GM12873 (cell line): ENCODE data around the gene TSPAN18.

Experiments
- TF ChIP-seq, protein P1 (sequence below): IDR thresholded peaks from 2 replicates; pipeline ENCODE4 v1.5.1; 2012; ENCODE audit warnings: low read depth, mild to moderate bottlenecking, moderate library complexity, low read length, control low read depth; ENCODE audit not compliant: insufficient read depth; ENCODE audit errors: missing control alignments

Gene TSPAN18

DNA sequence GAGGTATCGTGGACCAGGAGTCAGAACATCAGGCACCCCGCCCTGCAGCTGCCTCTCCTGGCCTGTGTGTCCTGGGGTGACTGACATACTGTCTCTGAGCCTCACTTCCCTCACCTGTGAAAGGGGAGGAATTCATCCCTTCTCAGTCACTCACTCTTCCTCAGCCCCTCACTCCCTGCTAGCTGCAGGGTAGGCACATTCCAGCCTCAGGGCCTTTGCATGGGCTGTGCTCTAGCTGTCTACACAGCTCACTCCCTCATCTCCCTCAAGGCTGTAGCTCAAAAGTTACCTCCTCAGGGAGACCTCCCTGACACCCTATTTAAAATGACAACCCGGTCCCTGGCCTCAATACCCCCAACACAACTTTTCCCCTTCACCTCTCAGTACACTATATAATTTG, 221.4 kb downstream of the TSPAN18 start:
- TF ChIP-seq, protein P1, sequence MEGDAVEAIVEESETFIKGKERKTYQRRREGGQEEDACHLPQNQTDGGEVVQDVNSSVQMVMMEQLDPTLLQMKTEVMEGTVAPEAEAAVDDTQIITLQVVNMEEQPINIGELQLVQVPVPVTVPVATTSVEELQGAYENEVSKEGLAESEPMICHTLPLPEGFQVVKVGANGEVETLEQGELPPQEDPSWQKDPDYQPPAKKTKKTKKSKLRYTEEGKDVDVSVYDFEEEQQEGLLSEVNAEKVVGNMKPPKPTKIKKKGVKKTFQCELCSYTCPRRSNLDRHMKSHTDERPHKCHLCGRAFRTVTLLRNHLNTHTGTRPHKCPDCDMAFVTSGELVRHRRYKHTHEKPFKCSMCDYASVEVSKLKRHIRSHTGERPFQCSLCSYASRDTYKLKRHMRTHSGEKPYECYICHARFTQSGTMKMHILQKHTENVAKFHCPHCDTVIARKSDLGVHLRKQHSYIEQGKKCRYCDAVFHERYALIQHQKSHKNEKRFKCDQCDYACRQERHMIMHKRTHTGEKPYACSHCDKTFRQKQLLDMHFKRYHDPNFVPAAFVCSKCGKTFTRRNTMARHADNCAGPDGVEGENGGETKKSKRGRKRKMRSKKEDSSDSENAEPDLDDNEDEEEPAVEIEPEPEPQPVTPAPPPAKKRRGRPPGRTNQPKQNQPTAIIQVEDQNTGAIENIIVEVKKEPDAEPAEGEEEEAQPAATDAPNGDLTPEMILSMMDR, result no peak

GRCh38 chr11:44949160-44950030, 222.6 kb downstream of the TSPAN18 start:
- TF ChIP-seq, protein P1, result peak; percentile 39

DNA sequence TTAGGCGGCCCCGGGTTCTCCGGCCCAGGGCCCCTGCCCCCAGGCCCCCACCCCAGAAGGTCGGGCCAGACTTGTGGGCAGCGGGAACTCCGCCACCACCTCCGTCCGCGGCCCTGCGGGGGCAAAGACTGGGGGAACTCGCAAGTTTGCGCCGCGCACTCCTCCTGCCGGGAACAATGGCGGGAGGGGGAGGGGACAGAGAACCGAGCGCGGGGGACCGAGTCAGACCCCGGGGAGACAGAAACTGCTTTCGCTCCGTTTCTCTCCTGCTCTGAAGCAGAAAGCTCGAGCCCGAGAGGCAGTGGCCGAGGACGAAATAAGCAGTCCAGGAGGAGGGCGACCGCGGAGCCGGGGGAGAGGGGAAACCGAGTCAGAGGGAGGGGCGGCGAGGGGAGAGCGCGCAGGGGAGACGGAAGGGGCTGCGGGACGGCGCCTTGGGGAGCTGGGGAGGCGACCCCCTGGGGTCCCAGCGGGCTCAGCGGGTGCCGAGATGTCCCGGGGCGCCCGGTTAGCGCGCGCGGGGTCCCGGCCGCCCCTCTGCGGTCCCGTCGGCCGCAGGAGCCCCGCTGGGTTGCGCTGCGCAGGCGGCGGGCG, 223.4 kb downstream of the TSPAN18 start:
- TF ChIP-seq, protein P1, result no peak

DNA sequence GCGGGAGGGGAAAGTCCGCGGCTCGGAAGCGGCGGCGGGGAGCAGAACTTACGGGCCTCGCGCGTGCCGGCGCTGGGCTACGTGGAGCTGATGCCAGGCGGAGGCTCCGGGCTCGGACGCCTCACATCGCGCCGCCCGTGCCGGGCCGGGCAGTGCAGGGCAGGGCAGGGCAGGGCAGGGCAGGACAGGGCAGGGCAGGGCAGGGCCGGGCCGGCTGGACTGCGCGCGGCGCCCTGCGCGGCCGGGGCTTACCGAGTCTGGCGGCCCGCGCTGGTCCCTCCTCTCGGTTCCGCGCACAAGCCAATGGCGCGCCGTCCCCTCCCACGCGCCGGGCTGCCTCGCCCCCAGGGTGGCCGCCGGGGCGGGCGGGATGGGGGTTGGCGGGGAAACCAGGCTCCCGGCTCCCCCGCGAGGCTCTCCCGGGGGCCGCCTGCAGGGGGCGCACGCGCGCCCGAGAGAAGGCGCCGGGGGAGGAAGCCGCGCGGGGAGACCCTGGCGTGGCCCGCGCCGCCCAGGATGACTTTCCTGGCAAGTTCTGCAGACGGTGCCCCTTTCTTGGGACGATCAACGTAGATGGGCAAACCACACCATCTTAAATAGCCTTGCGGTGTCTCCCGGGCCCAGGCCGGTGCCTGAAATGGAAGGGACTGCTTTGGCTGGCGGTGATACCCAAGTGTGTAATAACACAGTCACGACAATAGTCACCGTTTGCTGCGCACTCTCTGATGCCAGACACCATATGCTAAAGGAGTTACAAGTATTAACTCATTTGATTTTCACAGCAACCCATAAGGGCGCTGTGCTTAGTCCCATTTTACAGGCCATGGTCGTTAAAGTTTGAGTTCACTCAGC, 224.1 kb downstream of the TSPAN18 start, which contains the start of gene TP53I11:
TP53I11 (minus strand) TSS at position 259 of the 852 bp plus-strand sequence. CDS start 12,548 bp downstream, outside the sequence.
- TF ChIP-seq, protein P1, result peak; percentile 51

DNA sequence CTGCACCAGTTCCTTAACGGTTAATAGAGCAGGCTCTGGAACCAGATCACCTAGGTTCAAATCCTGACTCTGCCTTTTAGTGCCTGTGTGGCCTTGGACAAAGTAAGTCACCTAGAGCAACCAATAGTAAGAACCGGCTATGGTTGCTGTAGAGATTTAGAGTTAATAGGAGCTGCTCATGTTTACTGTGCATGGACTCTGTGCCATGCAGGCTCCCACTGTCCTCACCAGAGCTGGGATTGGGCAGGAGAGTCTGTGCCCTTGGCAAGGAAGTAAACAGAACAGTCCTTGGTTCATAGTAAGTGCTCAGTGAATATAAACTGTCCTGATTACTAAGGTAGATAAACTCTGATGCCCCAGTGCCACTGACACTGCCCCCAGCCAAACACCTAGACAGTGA, 225.3 kb downstream of the TSPAN18 start:
- TF ChIP-seq, protein P1, result no peak

GRCh38 chr11:44952500-44953260, 225.9 kb downstream of the TSPAN18 start:
- TF ChIP-seq, protein P1, result no peak
